GM21737 (cell line): ENCODE measurements around the gene C2orf92.
A peak's percentile ranks its signal among the peaks of the same experiment; 100 is the strongest.
"Not testable (repeated sequence)": the region's sequence is repeated elsewhere in the genome, so short reads cannot be mapped to it uniquely, and the experiment has no call there.

Experiments used
- ATAC-seq: cut with Tn5 transposase; IDR thresholded peaks from one replicate; pipeline ENCODE4 v1.9.1; 2021; ENCODE audit warnings: mild to moderate bottlenecking, moderate library complexity; ENCODE audit not compliant: unreplicated experiment

The C2orf92 gene

GRCh38 chr2:97669448-97669847, at the start of gene C2orf92:
Gene C2orf92, plus strand, starts transcription at chr2:97669713. Its CDS starts 76 bp downstream, at chr2:97669789.
- no peak for ATAC-seq

- not testable (repeated sequence) for ATAC-seq
These were observed 49.0 kb upstream of the C2orf92 start for GRCh38 chr2:97620492-97620891.

GRCh38 chr2:97622976-97623375, 46.5 kb upstream of the C2orf92 start:
- not testable (repeated sequence) for ATAC-seq

- not testable (repeated sequence) for ATAC-seq
These were observed 44.0 kb upstream of the C2orf92 start for GRCh38 chr2:97625354-97626048.

GRCh38 chr2:97626049-97626430, 43.5 kb upstream of the C2orf92 start:
- not testable (repeated sequence) for ATAC-seq

- ATAC-seq, result no peak
These were observed 25.3 kb upstream of the C2orf92 start for GRCh38 chr2:97644023-97644717.

GRCh38 chr2:97645112-97645694, 24.3 kb upstream of the C2orf92 start:
- ATAC-seq, result peak; percentile 19

GRCh38 chr2:97645695-97646629, 23.6 kb upstream of the C2orf92 start, which contains the start of gene COX5B:
Gene COX5B, plus strand, starts transcription at chr2:97646062. Its CDS starts 25 bp downstream, at chr2:97646087.
- peak; percentile 97 for ATAC-seq

GRCh38 chr2:97646977-97647376, 22.5 kb upstream of the C2orf92 start:
- ATAC-seq, result no peak

GRCh38 chr2:97651114-97651513, 18.4 kb upstream of the C2orf92 start:
- no peak for ATAC-seq

- no peak for ATAC-seq
These were observed 16.0 kb upstream of the C2orf92 start for GRCh38 chr2:97653473-97653872.

- ATAC-seq, result no peak
These were observed 15.6 kb upstream of the C2orf92 start for GRCh38 chr2:97653874-97654273.

GRCh38 chr2:97654309-97654708, 15.2 kb upstream of the C2orf92 start:
- ATAC-seq, result no peak

- ATAC-seq, result no peak
These were observed 14.7 kb upstream of the C2orf92 start for GRCh38 chr2:97654791-97655190.

GRCh38 chr2:97656129-97656755, 13.3 kb upstream of the C2orf92 start:
- no peak for ATAC-seq

GRCh38 chr2:97656905-97657587, 12.5 kb upstream of the C2orf92 start:
- no peak for ATAC-seq

GRCh38 chr2:97657986-97658690, 11.4 kb upstream of the C2orf92 start:
- no peak for ATAC-seq

- ATAC-seq, result no peak
These were observed 10.8 kb upstream of the C2orf92 start for GRCh38 chr2:97658691-97659157.
